Activated gamma-delta T cell (primary cell): ENCODE data around the gene GADL1.

Experiments used
- DNase-seq: peaks from one replicate; lab custom pipeline; 2025; lab: John Stamatoyannopoulos, UW

GADL1 gene

DNA sequence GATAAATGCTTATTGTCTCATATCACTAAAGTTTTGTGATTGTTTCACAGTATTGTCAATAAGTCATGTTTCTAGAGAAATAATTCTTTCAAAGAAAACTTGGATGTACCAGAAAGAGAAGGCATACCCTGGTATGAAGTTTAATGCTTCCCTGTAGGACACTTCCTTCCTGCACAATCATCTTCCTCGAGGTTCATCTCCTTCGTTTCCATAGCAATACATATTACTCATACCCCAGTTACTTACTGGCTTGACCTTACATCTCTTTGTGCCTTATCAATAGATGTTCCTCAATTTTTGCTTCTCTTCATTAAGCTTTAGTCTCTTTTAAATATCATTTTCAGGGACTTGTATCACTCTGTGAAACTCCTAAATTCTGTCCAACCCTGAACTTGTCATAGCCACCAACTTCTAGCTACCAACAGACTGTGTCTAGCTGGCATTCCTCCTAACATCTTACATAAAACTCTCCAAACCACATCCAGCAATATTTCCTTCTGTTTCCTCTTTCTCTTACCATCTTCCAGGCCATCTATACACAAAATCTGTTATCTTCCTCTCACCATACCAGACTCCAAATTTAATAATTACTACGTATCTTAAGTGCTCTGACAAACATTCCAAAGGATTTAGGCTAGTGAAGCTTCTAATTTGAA, 134.3 kb downstream of the GADL1 start:
- no peak for DNase-seq

DNA sequence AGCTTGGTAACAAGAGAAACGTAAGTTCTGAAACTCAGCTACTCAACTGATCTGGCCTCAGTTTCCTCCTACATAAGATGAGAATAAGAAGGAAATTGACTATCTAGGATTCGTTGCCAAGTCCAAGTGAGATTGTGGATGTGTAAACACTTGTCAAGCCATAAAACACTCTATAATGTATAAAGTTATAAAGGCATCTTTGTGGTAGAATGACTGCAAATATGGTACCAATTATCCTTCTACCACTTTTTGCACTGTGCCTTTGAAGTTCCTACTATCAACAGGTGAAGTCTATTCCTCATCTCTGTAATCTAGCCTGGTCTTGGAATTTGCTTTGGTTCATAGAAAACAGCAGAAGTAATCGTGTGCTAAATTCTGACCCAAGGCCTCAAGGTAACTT, 138.2 kb downstream of the GADL1 start:
- DNase-seq = no peak

DNA sequence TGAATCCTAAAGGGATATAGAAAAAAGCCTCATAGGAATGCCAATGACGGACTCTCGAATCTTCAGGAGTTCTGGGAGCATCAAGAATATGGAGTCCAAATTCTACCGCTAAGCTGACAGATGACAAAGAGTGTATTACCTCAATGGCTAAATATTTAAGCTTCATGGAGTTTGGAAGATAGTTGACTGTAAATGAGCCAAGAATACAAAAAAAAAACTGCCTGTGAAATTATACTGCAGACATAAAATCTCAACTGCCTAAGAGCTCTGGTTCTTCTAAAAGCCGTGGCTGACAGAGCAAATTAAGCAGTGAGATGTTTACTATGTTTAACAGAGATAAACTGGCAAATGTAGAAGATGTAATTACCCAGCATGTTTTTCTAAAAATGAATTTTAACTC, 140.0 kb downstream of the GADL1 start:
- no peak for DNase-seq

DNA sequence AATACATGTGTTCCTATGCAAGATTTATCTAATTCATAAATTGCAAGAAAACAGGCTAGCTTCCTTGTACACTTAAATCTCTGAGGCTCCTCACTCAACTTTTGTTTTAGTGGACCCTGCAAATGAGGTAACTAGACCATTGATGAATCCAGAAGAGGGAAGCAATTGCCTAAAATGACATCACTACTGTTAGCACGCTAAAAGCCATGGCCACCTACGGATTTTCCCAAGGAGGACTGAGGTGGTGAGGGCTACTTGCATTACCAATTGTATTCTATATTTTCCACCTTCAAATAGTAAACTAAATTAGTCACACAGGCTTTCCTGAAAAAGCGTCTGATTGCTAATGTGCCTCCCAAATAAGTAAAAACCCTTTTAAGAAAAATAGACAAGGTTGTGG, 140.7 kb downstream of the GADL1 start:
- no peak for DNase-seq

DNA sequence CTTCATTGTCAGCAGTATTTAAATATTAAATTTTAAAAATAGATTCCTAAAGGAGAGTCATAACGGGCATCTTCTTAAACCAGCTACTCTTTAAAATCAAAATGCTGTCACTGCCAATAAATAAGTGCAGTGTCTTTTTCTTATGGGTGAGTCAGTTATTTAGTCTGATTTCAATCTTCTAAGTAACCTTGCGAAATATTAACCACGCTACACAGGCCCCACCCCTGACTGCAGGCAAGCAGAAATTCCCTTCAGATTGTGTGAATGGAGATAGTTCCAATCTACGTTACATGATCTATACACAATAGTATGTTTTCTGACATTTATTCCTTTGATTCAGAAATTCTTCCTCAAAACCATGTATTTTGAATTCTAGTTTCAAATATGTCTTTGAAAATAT, 141.5 kb downstream of the GADL1 start:
- DNase-seq = no peak

DNA sequence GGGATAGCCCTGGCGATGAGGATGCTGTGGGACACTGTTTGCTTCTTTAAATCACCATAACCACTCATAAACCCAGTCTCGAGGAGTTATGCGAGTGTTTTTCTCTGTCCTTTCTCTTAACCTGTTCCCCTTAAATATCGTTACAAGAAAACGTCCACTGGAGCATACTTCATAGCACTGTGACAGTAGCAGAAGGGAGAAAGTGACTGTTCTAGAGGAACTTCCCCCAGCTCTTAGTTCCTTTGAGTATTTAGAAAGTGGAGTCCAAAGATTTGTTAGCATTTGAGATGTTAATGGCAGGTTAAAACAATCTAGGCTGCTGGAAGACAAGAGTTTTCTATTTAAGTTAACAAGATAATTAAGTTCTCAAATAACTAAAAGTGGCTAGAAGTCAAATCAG, 142.0 kb downstream of the GADL1 start:
- no peak for DNase-seq

DNA sequence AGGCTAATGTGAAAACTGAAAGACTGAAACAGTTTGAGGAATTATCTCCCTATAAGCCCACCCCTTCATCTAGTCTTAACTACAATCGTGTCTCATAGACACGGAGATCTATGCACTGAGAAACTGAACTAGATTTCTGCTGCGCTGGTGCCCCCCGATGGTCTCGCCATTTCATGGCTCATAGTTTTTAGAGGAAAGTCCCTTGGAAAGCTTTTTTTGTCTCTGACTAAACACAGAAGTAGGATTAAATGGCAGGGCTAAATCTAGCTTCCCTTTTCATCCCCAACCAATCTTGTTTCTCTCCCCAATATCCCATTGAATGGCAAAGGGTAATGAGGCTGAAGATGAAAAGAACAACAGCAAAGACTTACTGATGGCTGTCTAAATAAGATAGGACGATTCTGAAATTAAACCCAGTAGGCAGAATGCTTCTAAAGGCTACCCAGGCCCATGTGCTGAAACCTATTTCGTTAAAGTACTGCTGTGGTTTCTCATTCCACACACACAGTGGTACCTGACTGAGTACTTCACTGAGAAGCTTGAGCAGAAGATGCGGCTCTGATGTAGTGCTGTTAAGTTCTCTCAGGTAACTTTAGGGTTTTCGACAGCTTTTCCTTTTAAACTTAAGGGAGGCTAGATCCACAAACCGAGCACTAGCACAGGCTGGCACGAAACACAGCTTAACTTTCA, 142.7 kb downstream of the GADL1 start:
- no peak for DNase-seq

DNA sequence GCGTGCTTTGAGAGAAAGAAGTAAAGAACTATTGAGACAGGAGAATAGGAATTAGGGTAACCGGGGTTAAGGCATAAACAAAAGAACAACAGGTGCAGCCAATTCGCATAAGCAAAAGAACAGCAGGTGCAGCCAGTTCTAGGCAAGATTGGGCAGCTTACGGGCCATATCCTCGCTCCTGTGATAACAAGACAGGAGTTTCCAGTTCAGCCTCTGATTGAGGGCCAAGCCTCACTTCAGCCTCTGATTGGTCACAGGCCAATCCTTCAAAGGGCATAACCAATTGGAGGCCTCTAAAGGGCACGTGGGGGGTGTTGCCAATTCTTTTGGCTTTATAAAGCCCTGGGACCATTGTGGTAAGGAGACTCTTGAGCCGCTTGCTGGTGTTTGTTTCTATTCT, 143.5 kb downstream of the GADL1 start:
- DNase-seq = no peak

DNA sequence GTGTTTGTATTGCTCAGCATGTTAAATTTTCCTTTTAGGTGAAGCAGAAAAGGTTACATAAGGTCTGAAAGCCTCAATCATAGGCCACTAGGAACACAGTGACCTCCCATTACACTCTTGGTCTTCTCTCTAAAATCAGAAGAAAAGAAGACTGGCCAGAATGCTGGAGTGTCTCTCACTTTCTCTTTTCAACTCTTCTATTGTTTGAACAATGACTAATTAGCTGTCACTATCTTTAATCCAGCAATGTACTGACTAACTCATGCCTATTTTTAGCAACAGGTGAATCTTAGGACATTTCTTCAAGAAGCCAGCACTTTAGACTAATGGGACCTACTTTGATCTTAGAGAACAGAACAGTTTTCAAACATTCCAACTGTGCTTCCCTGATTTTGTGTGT, 145.2 kb downstream of the GADL1 start:
- DNase-seq = no peak

DNA sequence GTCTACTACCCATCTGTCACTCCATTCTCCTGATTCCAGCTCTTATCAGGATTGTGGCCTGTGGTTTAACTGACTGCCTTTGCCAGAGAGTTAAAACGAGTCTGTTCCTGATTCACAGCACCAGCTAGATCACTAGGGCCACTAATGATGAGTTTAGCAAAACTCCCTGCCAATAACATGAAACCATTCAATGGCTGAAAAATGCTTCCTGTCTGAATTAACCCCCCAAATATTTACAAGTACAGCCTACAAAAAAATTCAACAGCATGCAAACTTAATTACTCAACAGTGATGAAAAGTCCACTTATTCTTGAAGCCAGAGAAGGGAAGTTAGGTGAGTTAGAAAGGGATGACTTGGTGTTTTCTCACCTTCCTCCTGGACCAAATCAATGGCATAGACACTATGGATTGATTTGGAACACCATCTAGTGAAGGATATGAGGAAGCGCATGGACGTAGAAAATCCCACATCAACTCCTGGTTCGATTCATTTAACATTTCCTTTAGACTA, 146.6 kb downstream of the GADL1 start:
- DNase-seq = no peak

DNA sequence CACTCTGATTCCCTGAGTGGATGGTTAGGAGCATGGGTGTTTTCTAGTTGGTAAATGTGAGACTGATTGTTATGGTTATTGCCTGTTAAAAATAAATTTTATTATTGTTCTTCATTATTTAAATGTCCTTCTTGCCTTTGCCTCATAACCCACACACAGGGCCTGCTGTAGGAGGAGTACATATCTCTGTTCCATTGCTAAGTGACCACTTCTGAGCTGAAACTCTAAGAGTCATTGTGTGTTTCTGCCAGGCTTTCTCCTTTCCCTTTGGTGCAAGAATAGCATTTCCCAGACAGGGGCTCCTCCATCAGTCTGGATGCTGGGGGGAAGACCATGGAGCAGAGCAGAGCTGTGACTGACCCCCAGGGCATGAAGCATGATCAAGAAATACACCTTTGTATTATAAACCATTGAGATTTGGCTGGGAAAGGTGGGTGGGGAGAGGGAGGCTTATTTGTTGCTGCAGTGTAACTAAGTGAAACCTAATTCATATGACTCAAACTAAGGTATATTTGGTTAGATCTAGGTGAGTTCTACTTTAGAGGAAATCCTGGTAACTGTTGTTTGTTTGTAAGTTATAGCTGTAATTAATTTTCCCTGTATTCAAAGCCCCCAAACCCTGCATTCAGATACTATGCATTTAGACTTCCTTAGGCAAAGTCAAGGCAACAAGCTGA, 150.7 kb downstream of the GADL1 start:
- no peak for DNase-seq

DNA sequence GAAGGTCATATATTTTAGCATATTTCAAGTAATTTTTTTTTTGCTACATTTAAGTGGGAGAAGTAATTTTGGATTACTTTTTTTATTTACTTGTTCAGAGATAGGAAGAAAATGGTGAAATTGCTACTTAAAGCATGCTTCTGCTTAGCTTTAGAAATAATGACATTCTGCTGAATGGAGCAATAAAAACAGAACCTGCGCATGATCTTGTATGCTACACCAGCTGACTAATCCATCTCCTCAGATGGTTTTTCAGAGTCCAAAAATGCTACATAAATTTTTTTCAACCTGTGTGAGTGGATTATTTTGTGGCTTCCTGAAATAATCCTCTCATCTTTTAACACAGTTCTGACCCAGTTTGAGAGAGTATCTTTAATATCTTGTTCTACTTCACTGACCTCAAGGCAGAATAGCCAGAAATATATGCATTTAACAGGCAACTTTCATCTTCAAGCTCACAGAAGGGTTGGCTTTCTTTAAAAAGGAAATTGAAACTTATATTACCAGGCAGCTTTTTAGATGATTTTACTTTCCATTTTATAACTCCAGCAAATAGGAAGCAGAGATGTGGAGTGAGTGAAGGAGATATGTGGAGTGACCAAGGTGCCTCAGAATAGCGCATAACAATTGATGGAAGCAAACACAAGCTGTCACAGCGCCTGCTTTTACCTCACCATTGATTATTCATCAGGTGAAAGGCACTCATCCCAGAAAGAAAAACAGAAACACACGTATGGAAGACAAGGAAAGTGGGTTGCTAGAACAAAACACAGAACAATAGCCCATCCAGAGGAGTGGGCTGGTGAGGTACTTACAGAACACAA, 151.5 kb downstream of the GADL1 start:
- DNase-seq = no peak

DNA sequence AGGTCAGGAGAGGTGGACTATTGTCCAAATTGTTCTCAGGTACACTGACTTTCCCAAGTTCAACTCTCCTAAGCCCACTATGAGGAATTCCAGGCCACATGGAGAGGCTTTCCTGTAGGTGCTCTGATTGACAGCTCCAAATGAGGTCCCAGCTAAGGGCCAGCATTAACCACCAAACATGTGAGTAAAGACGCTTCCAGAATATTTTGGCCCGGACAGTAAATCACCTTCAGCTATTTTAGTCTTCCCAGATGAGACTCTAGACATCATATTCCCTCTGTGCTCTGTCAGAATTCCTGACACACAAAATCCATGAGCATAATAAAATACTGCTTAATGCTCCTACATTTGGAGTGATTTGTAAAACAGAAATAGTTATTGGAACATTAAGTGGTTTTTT, 152.6 kb downstream of the GADL1 start:
- no peak for DNase-seq

DNA sequence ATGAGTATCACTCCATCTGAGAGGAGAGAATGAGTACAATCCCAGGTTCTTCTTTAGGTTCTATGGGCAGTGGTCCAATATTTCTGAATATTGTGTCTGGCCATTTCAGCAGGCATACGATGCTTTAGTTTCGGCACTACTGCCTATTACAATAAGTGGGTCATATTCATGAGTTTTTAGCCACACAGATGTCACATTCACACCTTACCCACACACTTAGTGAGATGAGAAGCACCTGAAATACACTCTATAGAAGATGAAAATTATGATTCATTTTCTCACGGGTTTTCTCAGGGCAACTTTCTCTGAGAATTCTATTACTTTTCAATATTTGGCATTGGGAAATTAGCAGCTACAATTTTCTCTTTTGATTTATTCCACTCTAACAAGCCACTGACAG, 155.9 kb downstream of the GADL1 start:
- DNase-seq = no peak

DNA sequence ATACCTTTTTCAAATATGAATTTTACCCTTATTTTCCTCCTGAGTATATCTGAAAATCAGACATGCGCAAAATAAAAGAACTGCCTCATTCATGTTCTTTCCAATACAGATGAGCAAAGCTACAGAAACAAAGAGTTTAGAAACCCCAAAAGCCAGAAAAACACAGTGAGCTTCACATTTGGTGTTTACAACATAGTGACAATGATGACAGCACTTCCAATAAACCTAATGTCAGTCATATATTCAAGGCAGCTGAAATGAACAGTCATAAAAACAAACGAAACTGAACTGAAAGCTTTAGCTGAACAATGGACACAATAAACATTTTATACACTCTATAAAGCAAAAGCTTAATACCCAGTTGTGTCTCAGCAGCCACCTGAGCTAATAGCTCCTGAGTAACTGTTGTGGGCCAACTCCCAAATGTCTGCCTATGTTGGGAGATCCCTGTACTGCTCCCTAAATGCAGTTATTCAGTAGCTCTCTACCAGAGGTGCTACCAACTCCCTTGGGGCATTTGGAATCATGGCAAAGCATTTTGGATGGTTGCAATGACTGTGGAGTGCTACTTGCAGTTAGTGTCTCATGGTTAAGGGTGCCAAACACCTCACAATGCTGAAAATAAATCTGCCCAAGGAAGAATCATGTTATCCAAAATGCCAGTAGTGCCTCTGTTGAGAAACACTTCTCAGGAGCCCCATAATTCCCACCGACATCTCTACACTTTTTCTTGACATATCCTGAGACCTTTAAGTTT, 156.5 kb downstream of the GADL1 start:
- no peak for DNase-seq

DNA sequence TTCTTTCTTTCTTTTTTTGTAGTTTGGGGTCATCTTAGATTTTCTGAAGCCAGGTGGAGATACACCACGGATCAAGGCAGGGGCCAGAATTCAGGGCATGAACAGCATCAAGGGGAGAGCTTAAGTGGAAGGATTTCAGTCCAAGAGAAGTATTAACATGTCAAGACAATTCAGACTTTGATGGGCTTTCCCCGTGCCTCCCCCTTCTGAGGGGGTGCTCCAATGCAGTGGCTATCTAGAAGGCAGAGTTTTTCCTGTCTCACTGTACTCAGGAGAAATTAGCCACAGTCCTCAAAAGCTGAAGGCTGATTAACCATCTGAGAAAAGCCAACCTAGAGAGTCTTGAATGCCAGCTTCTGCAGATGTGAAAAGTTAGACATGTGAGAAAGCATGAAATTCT, 160.8 kb downstream of the GADL1 start:
- no peak for DNase-seq

DNA sequence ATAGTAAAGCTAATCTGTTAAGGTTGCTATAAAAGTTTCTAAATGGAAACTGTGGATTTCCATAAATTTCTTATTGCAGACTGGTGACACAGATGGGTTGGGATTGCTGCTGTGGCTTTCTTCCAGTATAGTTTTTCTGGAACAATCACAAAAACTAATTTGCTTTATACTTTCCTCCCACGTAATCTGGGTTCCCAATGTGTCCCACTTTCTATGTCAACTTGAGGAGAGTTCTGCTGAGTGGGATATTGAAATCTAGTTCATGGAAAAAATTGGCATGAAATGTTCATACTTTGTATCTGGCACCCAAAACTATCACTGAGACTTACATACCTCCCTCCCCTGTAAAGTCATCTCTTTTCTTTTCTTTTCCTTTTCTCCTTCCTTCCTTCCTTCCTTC, 161.3 kb downstream of the GADL1 start:
- DNase-seq = no peak

DNA sequence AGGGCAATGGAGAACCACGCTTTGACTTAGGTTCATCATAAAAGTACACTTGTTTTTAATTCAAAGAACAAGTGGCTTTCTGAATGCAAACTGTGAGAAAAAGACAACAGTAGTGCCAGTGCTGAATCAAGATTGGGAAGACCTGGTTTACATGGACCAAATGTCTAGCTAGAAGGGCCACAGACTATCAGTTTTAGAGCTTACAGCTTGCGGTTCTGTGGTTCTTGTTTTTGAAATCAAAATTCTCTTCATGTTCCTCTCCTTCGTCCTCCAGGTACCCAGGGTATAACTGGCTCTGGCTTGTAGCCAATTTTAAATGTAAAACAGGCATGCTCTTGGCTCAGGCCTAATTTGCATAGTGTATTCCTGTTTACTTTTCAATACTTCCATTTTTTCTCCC, 163.5 kb downstream of the GADL1 start:
- DNase-seq = no peak

DNA sequence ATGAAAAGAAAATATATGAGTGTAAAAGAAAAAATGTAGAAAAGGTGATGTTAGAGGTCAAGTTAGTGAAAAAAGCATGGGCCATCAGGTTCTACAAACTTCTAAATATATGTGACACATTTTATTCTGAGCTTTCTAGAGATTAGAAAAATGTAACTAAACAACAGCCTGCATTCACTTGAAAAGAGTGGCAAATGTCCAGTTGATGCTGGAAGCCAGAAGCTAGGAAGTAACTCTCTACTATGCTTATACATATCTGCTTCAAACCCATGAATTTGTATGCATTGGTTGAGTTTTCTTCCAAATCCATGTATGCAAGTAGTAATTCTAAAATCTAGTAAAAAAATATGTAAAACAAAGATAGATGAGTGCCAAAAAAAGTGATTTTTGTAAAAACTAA, 164.5 kb downstream of the GADL1 start:
- DNase-seq = no peak

DNA sequence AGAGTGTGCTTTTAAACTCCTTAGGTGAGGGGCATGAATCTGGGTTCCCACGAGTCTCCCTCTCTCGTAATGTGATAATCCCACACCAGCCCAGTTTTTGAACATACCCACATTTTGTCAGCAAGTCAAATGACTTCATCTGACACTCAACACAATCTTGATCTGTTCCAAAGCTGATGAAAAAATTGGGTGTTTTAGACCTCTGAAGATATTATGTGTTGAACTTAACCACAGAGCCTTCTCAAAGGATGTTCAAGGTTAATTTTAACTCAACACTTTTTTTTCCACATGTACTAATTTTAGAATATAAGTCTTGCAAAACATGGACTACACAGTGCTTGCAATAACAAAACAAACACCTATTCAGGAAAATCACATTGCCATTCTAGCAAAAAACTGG, 164.9 kb downstream of the GADL1 start:
- DNase-seq = no peak

DNA sequence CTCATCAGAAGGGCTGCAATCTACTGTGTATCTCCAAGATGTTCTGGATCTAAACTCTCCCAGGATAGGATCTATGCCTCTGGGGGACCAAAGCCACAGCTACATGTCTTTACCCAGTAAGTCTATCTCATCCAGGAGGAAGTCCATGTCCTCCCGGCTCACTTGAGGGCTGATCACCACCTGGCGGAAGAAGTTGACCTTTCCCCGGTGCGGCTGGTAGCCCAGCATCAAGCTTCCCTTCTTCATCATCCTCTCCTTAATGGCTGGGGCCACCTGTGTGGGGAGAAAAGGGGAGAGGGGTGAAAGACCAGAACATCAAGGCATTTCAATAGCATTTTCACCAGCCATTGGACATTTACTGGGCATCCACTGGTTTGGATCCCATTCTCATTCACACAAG, 166.3 kb downstream of the GADL1 start:
- no peak for DNase-seq

DNA sequence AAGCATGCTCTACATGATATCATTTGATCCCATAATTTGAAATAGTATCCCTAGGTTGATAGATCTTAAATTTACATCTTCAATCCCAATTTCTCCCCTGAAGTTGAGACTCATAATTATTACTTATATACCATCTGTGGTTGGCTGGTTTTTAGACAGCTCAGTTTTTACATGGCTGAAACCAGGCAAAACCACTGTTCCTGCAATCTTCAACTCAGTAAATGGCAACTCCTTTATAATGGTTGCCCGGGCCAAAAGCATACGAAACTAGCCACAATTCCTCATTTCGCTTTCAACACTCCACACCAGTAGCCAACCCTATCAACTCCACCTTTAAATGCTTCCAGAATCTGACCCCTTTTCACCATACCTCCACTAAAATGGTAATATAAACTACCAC, 169.6 kb downstream of the GADL1 start:
- DNase-seq = no peak
